ENCODE results near the gene SLC37A1. TPM values are rescaled to one million over a fixed set of nuclear protein-coding genes. Genes with fewer than 3 reads are reported as not detected.
A peak's percentile ranks its signal among the peaks of the same experiment; 100 is the strongest.

The SLC37A1 gene
- total RNA-seq, 1 experiment from 2014 or later = 6.7 TPM

GRCh38 chr21:42505090-42505726, 8.4 kb upstream of the SLC37A1 start:
- DNase-seq (ENCODE audit: low spot score) = no peak

GRCh38 chr21:42507418-42507817, 6.2 kb upstream of the SLC37A1 start:
- DNase-seq (ENCODE audit: low spot score) = no peak

- DNase-seq (ENCODE audit: low spot score) = no peak
Measured at GRCh38 chr21:42508371-42508770, 5.3 kb upstream of the SLC37A1 start.

GRCh38 chr21:42509244-42509643, 4.4 kb upstream of the SLC37A1 start:
- DNase-seq (ENCODE audit: low spot score) = no peak

- no peak for DNase-seq (ENCODE audit: low spot score)
Measured at GRCh38 chr21:42512346-42513034, 1.2 kb upstream of the SLC37A1 start.

- no peak for DNase-seq (ENCODE audit: low spot score)
Measured at GRCh38 chr21:42513985-42514882, 582 bp downstream of the SLC37A1 start.

GRCh38 chr21:42514883-42515228, 1.2 kb downstream of the SLC37A1 start:
- DNase-seq (ENCODE audit: low spot score) = no peak

GRCh38 chr21:42515708-42516502, 2.3 kb downstream of the SLC37A1 start:
- no peak for DNase-seq (ENCODE audit: low spot score)

- DNase-seq (ENCODE audit: low spot score) = peak; percentile 89
Measured at GRCh38 chr21:42518215-42518614, 4.6 kb downstream of the SLC37A1 start.

GRCh38 chr21:42518626-42519025, 5.0 kb downstream of the SLC37A1 start:
- no peak for DNase-seq (ENCODE audit: low spot score)

GRCh38 chr21:42520628-42521253, 7.1 kb downstream of the SLC37A1 start:
- DNase-seq (ENCODE audit: low spot score) = no peak

GRCh38 chr21:42521384-42521783, 7.7 kb downstream of the SLC37A1 start:
- no peak for DNase-seq (ENCODE audit: low spot score)

GRCh38 chr21:42521805-42522204, 8.2 kb downstream of the SLC37A1 start:
- no peak for DNase-seq (ENCODE audit: low spot score)

GRCh38 chr21:42522271-42522670, 8.6 kb downstream of the SLC37A1 start:
- DNase-seq (ENCODE audit: low spot score) = no peak

GRCh38 chr21:42522771-42523170, 9.1 kb downstream of the SLC37A1 start:
- no peak for DNase-seq (ENCODE audit: low spot score)

GRCh38 chr21:42523211-42523610, 9.6 kb downstream of the SLC37A1 start:
- DNase-seq (ENCODE audit: low spot score) = no peak

GRCh38 chr21:42523941-42524340, 10.3 kb downstream of the SLC37A1 start:
- no peak for DNase-seq (ENCODE audit: low spot score)

GRCh38 chr21:42524341-42525028, 10.8 kb downstream of the SLC37A1 start:
- DNase-seq (ENCODE audit: low spot score) = peak; percentile 94

GRCh38 chr21:42525029-42525581, 11.5 kb downstream of the SLC37A1 start:
- no peak for DNase-seq (ENCODE audit: low spot score)

- no peak for DNase-seq (ENCODE audit: low spot score)
Measured at GRCh38 chr21:42525676-42526378, 12.2 kb downstream of the SLC37A1 start.

All from H4 (cell line).